OCI-LY1 (cell line): Measurements from ENCODE around the gene ASXL2.
A peak's percentile ranks its signal among the peaks of the same experiment; 100 is the strongest.

ENCODE experiments used
- H2AFZ ChIP-seq: fragments of 200-600 bp; sonication (generic), shearing (Covaris generic); 2 replicates; pipeline ENCODE4 v1.6.0; 2014; ENCODE audit warnings: antibody characterized with exemption, mild to moderate bottlenecking, low read length
- H3F3A ChIP-seq: fragments of 200-600 bp; sonication (generic), shearing (Covaris generic); 2 replicates; pipeline ENCODE4 v1.6.0; 2014; ENCODE audit warnings: mild to moderate bottlenecking, antibody characterized with exemption, low read length, moderate library complexity; ENCODE audit not compliant: insufficient read depth
- H3K27ac ChIP-seq: fragments of 200-600 bp; sonication (generic); 2 replicates; pipeline ENCODE4 v1.5.1; 2014; ENCODE audit warnings: low read length, mixed run types, mild to moderate bottlenecking, low read depth; ENCODE audit not compliant: poor library complexity, severe bottlenecking
- H3K27me3 ChIP-seq: fragments of 200-600 bp; sonication (generic); 2 replicates; pipeline ENCODE4 v1.6.0; 2014; ENCODE audit warnings: antibody characterized with exemption, mild to moderate bottlenecking, low read length, moderate library complexity; ENCODE audit not compliant: insufficient read depth
- H3K36me3 ChIP-seq: fragments of 200-600 bp; sonication (generic); 2 replicates; pipeline ENCODE4 v1.6.1; 2014; ENCODE audit warnings: mild to moderate bottlenecking, antibody characterized with exemption, low read length, moderate library complexity, mixed read lengths; ENCODE audit not compliant: insufficient read depth
- H3K4me1 ChIP-seq: fragments of 200-600 bp; sonication (generic); 2 replicates; pipeline ENCODE4 v1.5.1; 2014; ENCODE audit warnings: mild to moderate bottlenecking, low read length, moderate library complexity; ENCODE audit not compliant: insufficient read depth, severe bottlenecking
- H3K4me2 ChIP-seq: fragments of 200-600 bp; sonication (generic), shearing (Covaris generic); 2 replicates; pipeline ENCODE4 v1.6.1; 2014; ENCODE audit warnings: low read length
- H3K4me3 ChIP-seq: fragments of 200-600 bp; sonication (generic); 2 replicates; pipeline ENCODE4 v1.5.1; 2014; ENCODE audit warnings: low read length, low read depth, mild to moderate bottlenecking, mixed read lengths; ENCODE audit not compliant: poor library complexity, severe bottlenecking
- H3K79me2 ChIP-seq: fragments of 200-600 bp; shearing (Covaris generic); 2 replicates; pipeline ENCODE4 v1.6.1; 2016; ENCODE audit warnings: mixed run types, low read length, mixed read lengths; ENCODE audit not compliant: insufficient read depth
- H3K9ac ChIP-seq: fragments of 200-600 bp; sonication (generic), shearing (Covaris generic); 2 replicates; pipeline ENCODE4 v1.6.1; 2014; ENCODE audit warnings: mild to moderate bottlenecking, low read length, mixed read lengths
- H3K9me2 ChIP-seq: fragments of 200-600 bp; sonication (generic), shearing (Covaris generic); 2 replicates; pipeline ENCODE4 v1.6.1; 2014; ENCODE audit warnings: low read depth, mild to moderate bottlenecking, low read length, mixed read lengths
- H3K9me3 ChIP-seq: fragments of 200-600 bp; shearing (Covaris generic); 2 replicates; pipeline ENCODE4 v1.6.1; 2014; ENCODE audit warnings: low read length, mixed read lengths
- H4K20me1 ChIP-seq: fragments of 200-600 bp; sonication (generic), shearing (Covaris generic); 2 replicates; pipeline ENCODE4 v1.6.0; 2016; ENCODE audit warnings: mild to moderate bottlenecking, low read length; ENCODE audit not compliant: insufficient read depth
- EZH2 ChIP-seq: fragments of 200-600 bp; sonication (generic), shearing (Covaris generic); IDR thresholded peaks from 2 replicates; pipeline ENCODE4 v1.8.0; 2017; ENCODE audit warnings: borderline replicate concordance, mixed run types, mild to moderate bottlenecking, antibody characterized with exemption, low read length, moderate library complexity, mixed read lengths
- TF ChIP-seq, protein P1 (sequence below): fragments of 200-600 bp; sonication (generic), shearing (Covaris generic); IDR thresholded peaks from 2 replicates; pipeline ENCODE4 v1.5.1; 2017; ENCODE audit warnings: mild to moderate bottlenecking, antibody characterized with exemption, low read length, moderate library complexity, mixed read lengths

Gene ASXL2

GRCh38 chr2:25714740-25715139, 163.5 kb downstream of the ASXL2 start:
- Histone ChIP-seq H3K9ac (no peak overlapping the region), H3K27ac (no peak overlapping the region), H4K20me1 (no peaks in the 10 kb centered on the region), H3K4me1 (no peaks in the 10 kb centered on the region), H2AFZ (no peak overlapping the region), H3K9me3 (no peaks in the 10 kb centered on the region), H3K9me2 (no peaks in the 10 kb centered on the region), H3F3A (no peaks in the 10 kb centered on the region), H3K36me3 (no peaks in the 10 kb centered on the region), H3K79me2 (no peaks in the 10 kb centered on the region), H3K27me3 (no peaks in the 10 kb centered on the region), H3K4me3 (no peak overlapping the region), H3K4me2 (no peak overlapping the region)
- TF ChIP-seq, protein P1, sequence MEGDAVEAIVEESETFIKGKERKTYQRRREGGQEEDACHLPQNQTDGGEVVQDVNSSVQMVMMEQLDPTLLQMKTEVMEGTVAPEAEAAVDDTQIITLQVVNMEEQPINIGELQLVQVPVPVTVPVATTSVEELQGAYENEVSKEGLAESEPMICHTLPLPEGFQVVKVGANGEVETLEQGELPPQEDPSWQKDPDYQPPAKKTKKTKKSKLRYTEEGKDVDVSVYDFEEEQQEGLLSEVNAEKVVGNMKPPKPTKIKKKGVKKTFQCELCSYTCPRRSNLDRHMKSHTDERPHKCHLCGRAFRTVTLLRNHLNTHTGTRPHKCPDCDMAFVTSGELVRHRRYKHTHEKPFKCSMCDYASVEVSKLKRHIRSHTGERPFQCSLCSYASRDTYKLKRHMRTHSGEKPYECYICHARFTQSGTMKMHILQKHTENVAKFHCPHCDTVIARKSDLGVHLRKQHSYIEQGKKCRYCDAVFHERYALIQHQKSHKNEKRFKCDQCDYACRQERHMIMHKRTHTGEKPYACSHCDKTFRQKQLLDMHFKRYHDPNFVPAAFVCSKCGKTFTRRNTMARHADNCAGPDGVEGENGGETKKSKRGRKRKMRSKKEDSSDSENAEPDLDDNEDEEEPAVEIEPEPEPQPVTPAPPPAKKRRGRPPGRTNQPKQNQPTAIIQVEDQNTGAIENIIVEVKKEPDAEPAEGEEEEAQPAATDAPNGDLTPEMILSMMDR: 0 out of 2 replicates have a peak, but pooled peaks have one; percentile 6
- TF ChIP-seq EZH2: no peak

GRCh38 chr2:25712455-25712854, 165.8 kb downstream of the ASXL2 start:
- Histone ChIP-seq H3K9me3 (no peaks in the 10 kb centered on the region), H3K4me2 (no peak overlapping the region), H3K4me3 (no peak overlapping the region), H3K79me2 (no peaks in the 10 kb centered on the region), H2AFZ (no peak overlapping the region), H4K20me1 (no peaks in the 10 kb centered on the region), H3K27me3 (no peaks in the 10 kb centered on the region), H3K27ac (no peak overlapping the region), H3K9me2 (no peaks in the 10 kb centered on the region), H3K36me3 (no peaks in the 10 kb centered on the region), H3K9ac (no peak overlapping the region), H3F3A (no peaks in the 10 kb centered on the region), H3K4me1 (no peaks in the 10 kb centered on the region)
- TF ChIP-seq EZH2: no peak
- TF ChIP-seq, protein P1: no peak

DNA sequence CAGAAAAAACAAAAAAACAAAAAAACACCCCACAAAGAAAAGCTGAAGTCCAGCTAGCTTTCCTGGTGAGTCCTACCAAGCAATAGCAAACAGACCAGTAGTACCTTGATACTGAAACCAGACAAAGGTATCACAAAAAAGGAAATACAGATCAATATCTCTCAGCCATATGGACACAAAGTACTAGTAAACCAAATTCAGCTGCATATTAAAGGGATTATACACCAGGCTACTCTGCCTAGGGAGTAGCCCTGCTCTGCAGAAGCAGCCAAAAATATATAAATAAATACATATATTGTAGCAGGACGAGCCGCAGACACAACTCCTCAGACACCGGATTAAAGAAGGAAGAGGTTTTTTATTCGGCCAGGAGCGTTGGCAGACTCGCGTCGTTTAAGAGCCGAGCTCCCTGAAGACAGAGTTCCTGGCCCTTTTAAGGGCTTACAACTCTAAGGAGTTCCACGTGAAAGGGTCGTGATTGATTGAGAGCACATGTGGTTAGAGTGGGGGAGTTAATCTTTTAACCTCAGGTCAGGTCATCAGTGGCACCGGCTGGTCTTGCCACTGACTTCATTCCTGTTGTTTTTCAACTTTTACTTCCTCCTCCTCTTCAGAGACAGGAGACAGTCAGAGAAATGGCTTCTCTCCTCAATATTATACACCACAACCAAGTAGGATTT, 166.5 kb downstream of the ASXL2 start:
- H3K9me2 ChIP-seq: no peaks in the 10 kb centered on the region
- H3K4me3 ChIP-seq: no peak overlapping the region
- H3K4me2 ChIP-seq: no peak overlapping the region
- no peak overlapping the region for H3K27ac ChIP-seq
- H4K20me1 ChIP-seq: no peaks in the 10 kb centered on the region
- H3K79me2 ChIP-seq: no peaks in the 10 kb centered on the region
- TF ChIP-seq, protein P1: no peak
- no peak for TF ChIP-seq EZH2
- H2AFZ ChIP-seq: no peak overlapping the region
- H3K9me3 ChIP-seq: no peaks in the 10 kb centered on the region
- H3K27me3 ChIP-seq: no peaks in the 10 kb centered on the region
- H3F3A ChIP-seq: no peaks in the 10 kb centered on the region
- no peaks in the 10 kb centered on the region for H3K4me1 ChIP-seq
- no peak overlapping the region for H3K9ac ChIP-seq
- H3K36me3 ChIP-seq: no peaks in the 10 kb centered on the region
